UCSD-AML1 (cell line): ENCODE data around the gene FTSJ1.
A peak's percentile ranks its signal among the peaks of the same experiment; 100 is the strongest.
"Not testable (repeated sequence)": the region's sequence is repeated elsewhere in the genome, so short reads cannot be mapped to it uniquely, and the experiment has no call there.

ENCODE experiments used
- DNase-seq: peaks from one replicate; lab custom pipeline; 2025; ENCODE audit not compliant: unreplicated experiment; lab: John Stamatoyannopoulos, UW

FTSJ1 gene

GRCh38 chrX:48475774-48476577, at the start of gene FTSJ1:
Gene FTSJ1, plus strand, starts transcription at chrX:48476199. Its CDS starts 1,849 bp downstream, at chrX:48478048.
- peak; percentile 89 for DNase-seq

GRCh38 chrX:48427027-48427716, 48.8 kb upstream of the FTSJ1 start:
- DNase-seq: not testable (repeated sequence)

GRCh38 chrX:48429606-48430005, 46.4 kb upstream of the FTSJ1 start:
- DNase-seq: not testable (repeated sequence)

- not testable (repeated sequence) for DNase-seq
Observed at GRCh38 chrX:48430166-48430565, 45.8 kb upstream of the FTSJ1 start.

GRCh38 chrX:48433713-48434112, 42.3 kb upstream of the FTSJ1 start:
- DNase-seq: not testable (repeated sequence)

GRCh38 chrX:48447201-48447600, 28.8 kb upstream of the FTSJ1 start:
- not testable (repeated sequence) for DNase-seq

- no peak for DNase-seq
Observed at GRCh38 chrX:48450076-48450475, 25.9 kb upstream of the FTSJ1 start.

GRCh38 chrX:48451708-48452107, 24.3 kb upstream of the FTSJ1 start:
- no peak for DNase-seq

- no peak for DNase-seq
Observed at GRCh38 chrX:48456628-48457331, 19.2 kb upstream of the FTSJ1 start.

- DNase-seq: no peak
Observed at GRCh38 chrX:48458711-48459110, 17.3 kb upstream of the FTSJ1 start.

GRCh38 chrX:48459483-48459882, 16.5 kb upstream of the FTSJ1 start:
- no peak for DNase-seq

- no peak for DNase-seq
Observed at GRCh38 chrX:48460031-48460430, 16.0 kb upstream of the FTSJ1 start.

- DNase-seq: no peak
Observed at GRCh38 chrX:48460606-48461005, 15.4 kb upstream of the FTSJ1 start.

GRCh38 chrX:48461830-48462229, 14.2 kb upstream of the FTSJ1 start:
- DNase-seq: no peak

- no peak for DNase-seq
Observed at GRCh38 chrX:48465336-48465933, 10.6 kb upstream of the FTSJ1 start.

- DNase-seq: no peak
Observed at GRCh38 chrX:48466696-48467095, 9.3 kb upstream of the FTSJ1 start.

- no peak for DNase-seq
Observed at GRCh38 chrX:48467281-48467761, 8.7 kb upstream of the FTSJ1 start.

- DNase-seq: no peak
Observed at GRCh38 chrX:48468247-48468671, 7.7 kb upstream of the FTSJ1 start.

- peak; percentile 31 for DNase-seq
Observed at GRCh38 chrX:48468693-48469691, 7.0 kb upstream of the FTSJ1 start.
